Activated T-cell treated with anti-CD3 and anti-CD28 coated beads, Interleukin-2, amount 50 U/mL, for 72 hours (primary cell): ENCODE measurements around the gene POLG. TPM values are rescaled to one million over a fixed set of nuclear protein-coding genes. Genes with fewer than 3 reads are reported as not detected.

ENCODE experiments used
- ATAC-seq, 2 donors: fragments of 150-1000 bp; cut with Tn5 transposase; replicated peaks in 1 of 2; 2 replicates each; pipeline ENCODE4 v1.10.0; 2021; ENCODE audit warnings: moderate library complexity in 2 of 2, mild to moderate bottlenecking in 1 of 2
- DNase-seq, 2 donors: peaks; one replicate each; pipeline ENCODE4 v3.0.0; 2021 to 2022; ENCODE audit warnings: mixed read lengths in 1 of 2
- H3K27ac Mint-ChIP-seq: one replicate; pipeline ENCODE4 v1.8.0; 2022; ENCODE audit warnings: mild to moderate bottlenecking, moderate library complexity, mixed read lengths
- H3K27me3 Mint-ChIP-seq: one replicate; pipeline ENCODE4 v1.8.0; 2022; ENCODE audit warnings: low read depth, mixed read lengths
- H3K36me3 Mint-ChIP-seq, 2 donors: one replicate each; pipeline ENCODE4 v1.8.0; 2022; ENCODE audit warnings: mixed read lengths in 2 of 2, mild to moderate bottlenecking in 1 of 2; ENCODE audit not compliant: insufficient read depth in 2 of 2
- H3K4me1 Mint-ChIP-seq: one replicate; pipeline ENCODE4 v1.8.0; 2022; ENCODE audit warnings: low read depth, mixed read lengths
- H3K4me3 Mint-ChIP-seq, 2 donors: one replicate each; pipeline ENCODE4 v1.8.0; 2022; ENCODE audit warnings: mild to moderate bottlenecking in 2 of 2, mixed read lengths in 2 of 2, moderate library complexity in 2 of 2
- H3K9me3 Mint-ChIP-seq, 2 donors: one replicate each; pipeline ENCODE4 v1.8.0; 2022; ENCODE audit warnings: mixed read lengths in 2 of 2
- total RNA-seq, 2 donors: library from RNA; stranded (reverse); gene quantifications; one replicate each; pipeline ENCODE4 v1.2.3, GENCODE V29; 2022

The POLG gene
- total RNA-seq, 2 donors from 2014 or later = 71.5 to 74.1 TPM

DNA sequence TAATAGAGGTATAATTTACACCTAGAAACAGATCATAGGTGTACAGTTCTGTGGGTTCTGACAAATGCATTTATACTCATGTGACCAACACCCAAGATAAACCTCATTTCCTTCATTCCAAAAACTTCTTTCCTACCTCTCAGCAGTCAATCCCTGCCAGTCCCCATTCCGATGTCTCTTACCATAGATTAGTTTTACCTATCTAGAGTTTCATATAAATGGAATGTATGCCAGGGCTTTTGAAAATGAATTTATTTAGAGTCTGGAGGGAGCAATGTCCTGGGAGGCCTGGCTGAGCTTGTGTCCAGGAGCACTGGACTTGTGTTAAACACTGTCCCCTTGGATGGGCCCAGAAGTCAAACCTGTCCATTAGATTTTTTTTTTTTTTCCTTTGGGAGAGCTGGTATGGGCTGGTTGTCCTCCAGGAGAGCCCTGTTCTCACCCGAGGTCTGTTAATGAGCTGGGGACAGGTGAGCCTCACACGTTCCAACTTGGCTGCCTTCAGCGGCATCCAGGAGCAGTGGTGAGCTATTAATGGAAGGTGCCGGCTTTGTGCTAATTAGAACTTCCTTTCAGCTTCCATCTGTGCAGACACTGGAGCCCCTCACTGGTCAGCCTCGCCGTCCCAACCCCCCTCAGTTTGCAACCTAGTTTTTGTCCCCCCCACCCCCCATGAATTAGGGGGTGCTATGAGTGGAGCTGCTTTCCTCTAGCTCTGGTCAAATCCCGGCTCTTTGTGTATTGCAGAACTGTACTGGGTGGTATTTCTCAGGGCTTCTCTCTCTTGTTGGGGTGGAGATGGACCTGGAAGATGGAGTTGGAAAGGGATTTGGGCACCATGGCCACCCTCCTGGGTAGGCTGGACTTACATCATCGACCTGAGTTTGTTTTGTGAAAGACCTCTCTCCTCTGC, 40.7 kb upstream of the POLG start:
- Mint-ChIP-seq H3K4me1 (peaks cover 15% of the 10 kb centered on the region), H3K36me3 (no peaks in the 10 kb centered on the region), H3K4me3 (no peak overlapping the region), H3K27me3 (peaks cover 79% of the 10 kb centered on the region), H3K9me3 (no peaks in the 10 kb centered on the region), H3K27ac (no peak overlapping the region)
- DNase-seq (no peak), ATAC-seq (no peak)

DNA sequence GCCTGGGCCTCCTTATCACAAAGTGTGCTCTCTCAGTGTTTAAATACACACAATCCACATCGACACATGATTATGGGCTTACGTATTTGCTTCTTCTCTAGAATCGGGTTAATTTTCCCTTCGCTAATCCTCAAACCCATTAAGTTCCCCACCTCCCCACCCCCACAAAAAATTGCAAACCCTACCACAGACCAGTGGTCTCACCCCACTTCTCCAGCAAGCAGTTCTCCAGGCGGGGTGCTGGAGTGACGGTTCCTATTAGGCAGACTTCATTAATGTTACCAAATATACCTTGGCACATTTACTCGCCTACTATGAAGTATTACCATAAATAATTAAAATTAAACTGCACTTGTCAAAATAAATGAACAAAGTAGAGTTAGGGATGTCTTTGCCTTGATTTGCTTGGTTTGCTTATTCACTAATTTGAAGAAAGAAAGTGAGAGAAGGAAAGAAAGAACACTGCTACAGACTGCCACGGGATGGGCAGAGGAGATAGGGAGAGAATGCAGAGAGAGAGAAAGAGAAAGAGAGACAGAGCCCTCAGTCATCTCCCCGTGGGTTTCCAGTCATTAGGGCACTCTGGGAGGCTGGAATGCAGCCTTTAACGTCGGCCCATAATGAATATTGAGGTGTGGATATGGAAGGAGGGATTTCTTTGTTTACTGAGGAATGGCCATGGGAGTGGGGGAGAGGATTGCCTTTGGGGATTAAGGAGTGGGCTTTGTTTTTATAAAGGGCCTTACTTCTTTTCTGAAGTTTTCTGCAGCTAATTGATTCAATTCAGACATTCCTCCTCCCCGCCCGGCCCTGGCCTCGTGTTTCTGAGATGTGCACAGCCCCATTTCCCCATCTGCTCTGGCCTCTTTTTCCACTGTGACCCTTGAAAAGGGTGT, 39.7 kb upstream of the POLG start:
- H3K4me3 Mint-ChIP-seq = no peak overlapping the region
- H3K36me3 Mint-ChIP-seq = no peaks in the 10 kb centered on the region
- H3K9me3 Mint-ChIP-seq = no peaks in the 10 kb centered on the region
- H3K27ac Mint-ChIP-seq = no peak overlapping the region
- H3K27me3 Mint-ChIP-seq = peaks cover 81% of the 10 kb centered on the region
- DNase-seq (no peak), ATAC-seq (no peak)
- peaks cover 19% of the 10 kb centered on the region for H3K4me1 Mint-ChIP-seq

DNA sequence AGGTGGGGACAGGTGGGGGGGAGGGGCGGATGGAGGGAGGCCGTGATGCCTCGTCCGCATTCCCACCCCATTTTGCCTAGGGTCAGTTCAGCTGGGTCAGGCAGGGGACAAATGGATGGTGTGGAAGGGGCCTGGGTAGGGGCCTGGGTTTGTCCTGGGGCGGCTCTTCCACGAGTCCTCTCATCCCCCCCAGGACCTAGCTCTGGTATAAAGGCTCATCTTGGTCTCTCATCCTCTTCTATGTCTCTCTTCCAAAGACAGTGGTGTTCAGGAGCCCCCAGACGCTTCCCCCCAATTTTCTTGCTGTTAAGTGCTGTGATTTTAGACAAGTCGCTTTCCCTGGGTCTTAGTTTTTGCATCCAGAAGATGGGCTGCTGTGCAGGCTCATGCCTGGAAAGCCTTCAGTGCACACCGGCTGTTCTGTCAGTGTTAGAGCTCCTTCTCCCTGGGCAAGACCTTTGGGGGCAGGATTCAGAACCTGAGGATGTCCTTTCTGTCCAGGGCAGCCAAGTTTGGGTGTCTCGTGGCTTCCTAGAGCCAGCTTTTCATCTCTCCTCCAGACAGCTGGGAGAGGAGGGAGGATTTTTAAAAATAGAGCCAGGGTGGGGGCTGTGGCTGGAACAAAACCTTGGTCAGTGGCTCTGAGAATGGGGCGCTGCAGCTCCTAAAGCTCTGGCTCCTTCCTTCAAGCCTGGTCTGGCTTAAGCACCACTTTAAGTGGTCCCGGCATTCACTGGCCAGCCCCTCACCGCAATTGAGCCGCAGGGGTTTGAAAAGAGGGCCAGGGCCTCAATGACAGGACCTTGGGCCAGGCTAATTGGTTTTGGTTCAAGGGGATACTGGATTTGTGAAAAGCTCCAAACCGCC, 37.7 kb upstream of the POLG start:
- peaks cover 13% of the 10 kb centered on the region for H3K4me1 Mint-ChIP-seq
- H3K36me3 Mint-ChIP-seq = peaks cover 0 to under 1% of the 10 kb centered on the region in 2 donors
- H3K9me3 Mint-ChIP-seq = no peaks in the 10 kb centered on the region
- DNase-seq = no peak
- H3K4me3 Mint-ChIP-seq = peak overlapping the region in 1 of 2 donors; percentile 24
- peaks cover 82% of the 10 kb centered on the region for H3K27me3 Mint-ChIP-seq
- H3K27ac Mint-ChIP-seq = no peak overlapping the region
- ATAC-seq = no peak

DNA sequence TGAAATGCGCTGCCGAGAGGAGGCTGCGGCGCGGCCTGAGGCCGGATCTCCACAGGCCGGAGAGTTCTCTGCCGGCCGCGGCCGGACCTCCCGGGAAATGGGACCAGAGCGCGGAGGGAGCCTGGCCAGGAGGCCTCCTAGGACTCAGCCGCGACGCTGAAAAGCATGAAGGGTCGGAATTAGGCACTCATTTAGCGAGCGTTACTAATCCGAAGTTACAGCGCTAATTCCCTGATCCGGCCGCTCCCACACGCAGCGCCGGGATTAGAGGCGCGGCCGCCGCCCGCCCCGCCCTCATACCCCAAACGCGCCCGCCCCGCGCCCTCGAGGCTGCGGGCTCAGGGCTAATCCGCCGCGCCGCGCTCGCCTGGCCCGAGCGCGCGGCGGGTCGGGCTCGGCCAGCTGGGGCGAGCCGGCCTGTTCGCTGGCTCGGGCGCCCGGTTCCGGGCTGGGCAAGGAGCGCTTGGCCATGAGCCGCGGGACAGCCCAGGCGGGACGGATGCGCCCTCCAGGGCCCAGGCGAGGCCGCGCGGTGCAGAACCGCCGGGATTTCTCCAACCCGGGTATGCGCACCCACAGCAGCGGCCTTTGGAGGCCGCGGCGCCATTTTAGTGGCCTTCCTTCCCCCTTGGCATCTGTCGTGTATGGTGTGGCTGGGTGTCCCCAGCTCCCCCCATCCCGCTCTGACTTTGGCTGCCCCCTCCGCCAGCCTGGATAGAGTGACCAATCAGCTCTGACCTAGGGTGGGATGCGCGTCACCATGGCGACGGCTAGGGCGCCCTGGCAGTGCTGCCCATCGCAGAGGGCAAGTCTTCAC, 36.8 kb upstream of the POLG start:
- DNase-seq = no peak
- peaks cover 82% of the 10 kb centered on the region for H3K27me3 Mint-ChIP-seq
- H3K36me3 Mint-ChIP-seq = peaks cover 0 to 2% of the 10 kb centered on the region in 2 donors
- H3K9me3 Mint-ChIP-seq = no peaks in the 10 kb centered on the region
- peaks cover 17% of the 10 kb centered on the region for H3K4me1 Mint-ChIP-seq
- no peak overlapping the region for H3K27ac Mint-ChIP-seq
- peak in 1 of 2 donors; percentile 18 for ATAC-seq
- H3K4me3 Mint-ChIP-seq = peak overlapping the region in 1 of 2 donors; percentile 2

DNA sequence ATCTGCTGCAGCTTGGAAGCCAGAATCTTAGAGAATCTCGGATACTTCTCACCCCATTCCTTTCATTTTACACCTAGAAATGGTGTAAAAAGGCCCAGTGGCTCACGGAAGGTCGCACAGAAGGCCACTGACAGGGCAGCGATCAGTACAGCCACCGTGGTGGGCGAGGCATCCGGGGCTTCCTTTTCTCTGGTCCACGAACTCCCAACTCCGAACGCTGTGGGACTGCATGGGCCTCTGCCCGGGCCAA, 36.3 kb upstream of the POLG start:
- Mint-ChIP-seq H3K36me3 (peaks cover 0 to 2% of the 10 kb centered on the region in 2 donors), H3K27ac (no peak overlapping the region), H3K9me3 (no peaks in the 10 kb centered on the region), H3K4me3 (peak overlapping the region in 1 of 2 donors; percentile 2), H3K27me3 (peaks cover 82% of the 10 kb centered on the region), H3K4me1 (peaks cover 17% of the 10 kb centered on the region)
- DNase-seq (no peak), ATAC-seq (no peak)

DNA sequence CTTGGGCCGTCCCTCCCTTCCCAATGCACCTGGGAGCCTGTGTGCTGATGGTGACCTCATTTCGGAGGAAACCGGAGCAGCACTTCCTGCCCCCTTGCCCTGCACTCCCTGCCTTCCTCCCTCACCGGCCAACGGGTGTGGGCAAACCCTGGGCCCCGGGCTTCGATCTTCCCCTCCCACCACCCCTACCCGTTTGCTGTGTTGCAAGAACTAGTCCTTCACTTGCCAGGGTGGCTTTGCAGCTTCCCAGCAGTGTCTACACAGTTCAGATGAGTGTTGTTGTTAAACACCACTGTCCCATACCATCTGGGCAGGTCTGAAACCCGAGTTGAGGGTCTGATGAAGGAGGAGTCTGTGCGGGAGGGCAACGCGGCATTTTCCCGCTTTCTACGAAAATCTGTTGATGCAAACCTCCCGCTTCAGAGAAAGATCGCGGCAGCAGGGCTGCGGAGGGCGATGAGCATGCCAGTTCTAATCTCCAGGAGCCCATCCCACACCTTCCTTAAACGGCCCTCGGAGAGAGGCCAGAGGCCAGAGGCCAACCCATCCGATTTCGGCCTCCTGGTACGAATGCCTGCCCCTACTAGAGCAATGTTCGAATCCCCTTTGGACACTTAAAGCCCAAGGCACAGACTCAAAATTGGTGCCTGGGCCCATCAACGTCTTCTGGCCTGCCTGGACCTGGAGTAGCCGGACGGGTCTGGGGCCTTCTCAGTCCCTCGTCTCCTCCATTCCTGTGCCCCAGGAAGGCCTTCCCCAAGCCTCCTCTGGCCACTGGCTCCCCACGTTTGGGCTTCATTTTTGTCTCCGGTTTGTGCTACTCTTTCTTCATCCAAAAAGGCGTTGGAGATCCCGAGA, 35.7 kb upstream of the POLG start:
- H3K4me1 Mint-ChIP-seq = peaks cover 17% of the 10 kb centered on the region
- H3K4me3 Mint-ChIP-seq = peak overlapping the region in 1 of 2 donors; percentile 2
- H3K9me3 Mint-ChIP-seq = no peaks in the 10 kb centered on the region
- H3K27me3 Mint-ChIP-seq = peaks cover 82% of the 10 kb centered on the region
- ATAC-seq (no peak), DNase-seq (no peak)
- no peak overlapping the region for H3K27ac Mint-ChIP-seq
- H3K36me3 Mint-ChIP-seq = peaks cover 0 to 2% of the 10 kb centered on the region in 2 donors

DNA sequence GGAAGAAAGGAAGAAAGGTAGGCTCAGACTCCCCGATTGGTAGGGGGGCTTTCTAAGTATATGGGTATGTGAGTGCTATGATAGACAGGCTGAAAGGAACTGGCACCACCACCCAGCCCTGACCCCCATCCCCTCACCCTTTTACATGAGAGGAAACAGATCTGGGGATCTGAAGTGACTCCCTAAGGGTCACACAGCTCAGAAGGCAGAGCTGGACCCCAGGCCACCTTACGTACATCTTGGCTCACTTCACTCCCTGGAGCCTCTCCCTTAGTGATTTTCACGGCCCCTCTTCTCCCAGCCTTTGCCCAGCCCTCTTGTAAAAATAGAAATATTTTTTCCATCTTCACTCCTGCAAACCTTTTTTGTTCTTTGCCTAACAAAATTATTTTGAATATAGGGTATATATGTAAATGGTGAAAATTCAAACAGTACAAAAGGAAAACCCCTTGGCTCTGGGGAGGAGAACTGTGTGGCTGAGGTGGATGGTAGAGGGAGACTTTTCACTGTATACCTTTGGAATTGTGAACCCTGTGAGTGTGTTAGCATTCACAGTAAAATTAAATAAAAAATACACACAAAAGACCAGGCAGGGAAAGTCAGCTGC, 34.8 kb upstream of the POLG start:
- H3K4me3 Mint-ChIP-seq = no peak overlapping the region
- DNase-seq = no peak

DNA sequence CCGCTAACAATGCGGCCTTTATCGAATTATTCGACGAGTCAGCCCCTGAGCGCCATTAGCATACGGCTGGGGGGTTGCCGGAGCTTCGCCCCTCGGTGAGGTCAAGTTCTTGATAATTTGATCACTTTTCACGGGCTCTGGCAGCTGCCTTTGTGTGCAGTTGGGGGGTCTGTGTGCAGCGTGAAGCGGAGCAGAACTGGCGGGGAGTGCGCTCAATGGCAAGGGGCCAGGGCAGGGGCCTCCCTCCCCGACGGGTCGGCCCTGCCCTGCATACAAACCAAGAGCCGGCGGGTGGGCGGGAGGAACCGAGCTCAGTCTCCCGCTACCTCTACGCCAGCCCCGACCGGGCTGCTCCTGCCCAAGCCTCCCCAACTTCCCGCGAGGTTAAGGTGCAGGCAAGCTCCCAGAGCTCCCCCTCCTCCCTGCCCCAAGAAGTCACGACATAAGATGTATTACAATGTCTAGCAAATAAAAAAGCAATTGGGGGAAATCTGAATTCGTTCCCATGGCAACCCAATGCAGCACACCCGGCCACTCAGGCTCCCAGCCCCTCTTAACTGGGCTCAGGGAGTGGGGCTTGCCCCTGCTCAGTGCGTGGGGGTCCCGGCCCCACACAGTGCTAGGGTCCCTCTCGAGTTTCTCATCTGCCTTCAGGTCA, 34.1 kb upstream of the POLG start:
- ATAC-seq (no peak), DNase-seq (no peak)
- Mint-ChIP-seq H3K36me3 (peaks cover 0 to 2% of the 10 kb centered on the region in 2 donors), H3K9me3 (no peaks in the 10 kb centered on the region), H3K4me3 (no peak overlapping the region), H3K4me1 (peaks cover 17% of the 10 kb centered on the region), H3K27ac (no peak overlapping the region), H3K27me3 (peaks cover 82% of the 10 kb centered on the region)

More for the DNA sequence above, 34.8 kb upstream of the POLG start:
- no peak for ATAC-seq
- Mint-ChIP-seq H3K36me3 (peaks cover 0 to 2% of the 10 kb centered on the region in 2 donors), H3K4me1 (peaks cover 17% of the 10 kb centered on the region), H3K27me3 (peaks cover 82% of the 10 kb centered on the region), H3K27ac (no peak overlapping the region), H3K9me3 (no peaks in the 10 kb centered on the region)

DNA sequence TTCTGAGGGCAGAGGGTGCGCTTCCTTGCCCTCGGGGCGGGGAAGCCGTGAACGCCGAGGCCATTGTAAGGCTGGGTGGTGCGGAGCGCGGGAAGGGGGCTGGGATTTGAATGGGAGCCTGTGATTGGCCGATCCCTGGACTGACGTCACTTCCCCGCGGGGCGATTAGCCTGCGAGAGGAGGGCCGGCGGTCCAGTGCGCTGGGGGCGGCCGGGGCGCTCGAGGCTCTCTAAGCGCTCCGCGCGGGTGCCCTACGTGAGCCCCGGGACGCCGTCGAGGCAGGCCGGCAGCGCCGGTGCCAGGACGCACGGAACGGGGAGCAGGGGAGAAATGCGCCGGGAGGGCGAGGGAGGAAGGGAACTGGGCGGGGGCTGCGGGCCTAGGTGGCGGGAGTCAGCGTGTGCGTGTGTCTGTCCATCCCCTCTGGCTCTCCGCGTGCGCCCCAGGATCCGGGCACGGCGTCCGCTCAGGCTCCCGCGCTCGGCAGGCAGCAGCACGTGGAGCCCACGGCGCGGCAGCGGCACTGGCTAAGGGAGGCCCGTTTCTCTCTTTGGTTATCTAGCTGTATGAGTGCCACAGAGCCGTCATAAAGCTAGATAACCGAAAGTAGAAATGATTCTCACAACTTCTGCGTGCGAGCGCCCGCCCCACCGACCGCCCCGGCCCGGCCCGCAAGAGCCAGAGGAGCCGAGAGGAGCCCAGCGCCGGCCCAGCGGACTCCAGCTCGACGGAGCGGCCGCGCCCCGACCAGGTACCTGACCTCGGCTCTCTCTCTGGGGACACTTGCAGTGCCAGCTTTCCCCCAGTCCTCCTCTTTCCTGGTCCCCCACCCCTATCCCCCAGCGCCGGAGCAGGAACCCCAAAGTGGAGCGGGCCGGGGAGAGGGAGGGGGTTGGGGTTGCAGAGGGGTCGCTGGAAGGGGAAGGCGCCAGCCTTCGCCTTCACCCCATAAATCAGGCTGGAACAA, 33.1 kb upstream of the POLG start:
- Mint-ChIP-seq H3K27me3 (peaks cover 83% of the 10 kb centered on the region), H3K4me3 (peak overlapping the region; percentile 54 to 76), H3K9me3 (no peaks in the 10 kb centered on the region), H3K27ac (no peak overlapping the region), H3K4me1 (peaks cover 17% of the 10 kb centered on the region), H3K36me3 (peaks cover 0 to 2% of the 10 kb centered on the region in 2 donors)
- peak; percentile 48 to 61 for ATAC-seq
- no peak for DNase-seq
